Activated CD8-positive, alpha-beta memory T cell treated with anti-CD3 and anti-CD28 coated beads for 24 hours (primary cell): ENCODE data around the gene PIH1D1.
"Not testable (repeated sequence)": the region's sequence is repeated elsewhere in the genome, so short reads cannot be mapped to it uniquely, and the experiment has no call there.

ENCODE experiments used
- DNase-seq: peaks from one replicate; pipeline ENCODE4 v3.0.0-alpha.2; 2020

PIH1D1 gene

GRCh38 chr19:49479975-49480628, 28.5 kb upstream of the PIH1D1 start:
- no peak for DNase-seq

GRCh38 chr19:49475995-49476880, 24.6 kb upstream of the PIH1D1 start:
- peak; percentile 89 for DNase-seq

GRCh38 chr19:49475191-49475917, 23.7 kb upstream of the PIH1D1 start:
- DNase-seq = no peak

- no peak for DNase-seq
Observed at GRCh38 chr19:49474542-49474924, 22.9 kb upstream of the PIH1D1 start.

GRCh38 chr19:49473868-49474541, 22.4 kb upstream of the PIH1D1 start, which contains the start of gene FLT3LG:
FLT3LG (plus strand) TSS chr19:49474215; CDS start chr19:49474640, 425 bp downstream.
- DNase-seq = peak; percentile 98

GRCh38 chr19:49473501-49473867, 21.9 kb upstream of the PIH1D1 start:
- not testable (repeated sequence) for DNase-seq

GRCh38 chr19:49472936-49473335, 21.3 kb upstream of the PIH1D1 start:
- DNase-seq = no peak

GRCh38 chr19:49470615-49470978, 19.0 kb upstream of the PIH1D1 start:
- peak; percentile 68 for DNase-seq

GRCh38 chr19:49469828-49470614, 18.4 kb upstream of the PIH1D1 start:
- DNase-seq = peak; percentile 90

GRCh38 chr19:49468746-49469447, 17.3 kb upstream of the PIH1D1 start:
- DNase-seq = peak; percentile 81

- DNase-seq = no peak
Observed at GRCh38 chr19:49468199-49468598, 16.6 kb upstream of the PIH1D1 start.

GRCh38 chr19:49465371-49465770, 13.8 kb upstream of the PIH1D1 start:
- DNase-seq = no peak

GRCh38 chr19:49463960-49464740, 12.5 kb upstream of the PIH1D1 start:
- no peak for DNase-seq

GRCh38 chr19:49462492-49462891, 10.9 kb upstream of the PIH1D1 start:
- DNase-seq = no peak

GRCh38 chr19:49461656-49462055, 10.0 kb upstream of the PIH1D1 start:
- no peak for DNase-seq

GRCh38 chr19:49461130-49461529, 9.5 kb upstream of the PIH1D1 start:
- DNase-seq = not testable (repeated sequence)

GRCh38 chr19:49459388-49459787, 7.8 kb upstream of the PIH1D1 start:
- no peak for DNase-seq

- DNase-seq = no peak
Observed at GRCh38 chr19:49458567-49458903, 6.9 kb upstream of the PIH1D1 start.

GRCh38 chr19:49456326-49456725, 4.7 kb upstream of the PIH1D1 start:
- DNase-seq = no peak

- no peak for DNase-seq
Observed at GRCh38 chr19:49455773-49456172, 4.2 kb upstream of the PIH1D1 start.

GRCh38 chr19:49453757-49454240, 2.2 kb upstream of the PIH1D1 start:
- DNase-seq = no peak
